Natural killer cell (primary cell): ENCODE results near the gene RAPGEF3. TPM values are rescaled to one million over a fixed set of nuclear protein-coding genes. Genes with fewer than 3 reads are reported as not detected.
A peak's percentile ranks its signal among the peaks of the same experiment; 100 is the strongest.

Experiments used
- ATAC-seq, 3 donors: fragments of 150-1000 bp in 2 of 3; fragments of 200-7000 bp in 1 of 3; cut with Tn5 transposase; 1 replicate in 1 of 3; 2 replicates in 2 of 3; pipeline ENCODE4 v1.10.0; 2021; ENCODE audit warnings: mild to moderate bottlenecking in 2 of 3, moderate library complexity in 2 of 3
- DNase-seq, 2 donors: peaks; one replicate each; pipeline versions ENCODE4 v3.0.0 to v3.0.0-alpha.2; 2013 to 2021; ENCODE audit warnings: mixed read lengths in 1 of 2
- H3K27ac ChIP-seq: one replicate; pipeline ENCODE4 v1.5.1; 2013; ENCODE audit warnings: mild to moderate bottlenecking, low read length
- H3K27me3 ChIP-seq: one replicate; pipeline ENCODE4 v1.6.1; 2013; ENCODE audit warnings: low read length; ENCODE audit not compliant: control insufficient read depth, insufficient read depth
- H3K36me3 ChIP-seq: one replicate; pipeline ENCODE4 v1.6.1; 2013; ENCODE audit warnings: low read length; ENCODE audit not compliant: control insufficient read depth, insufficient read depth
- H3K4me1 ChIP-seq: one replicate; pipeline ENCODE4 v1.6.1; 2013; ENCODE audit warnings: low read length; ENCODE audit not compliant: control insufficient read depth, insufficient read depth
- H3K4me3 ChIP-seq: one replicate; pipeline ENCODE4 v1.5.1; 2013; ENCODE audit warnings: low read length
- H3K9me3 ChIP-seq: one replicate; pipeline ENCODE4 v1.6.1; 2013; ENCODE audit warnings: low read length; ENCODE audit not compliant: control insufficient read depth, insufficient read depth
- H3K27ac Mint-ChIP-seq, 2 donors: one replicate each; pipeline ENCODE4 v1.8.0; 2022; ENCODE audit warnings: mild to moderate bottlenecking in 2 of 2, mixed read lengths in 2 of 2, moderate library complexity in 1 of 2
- H3K27me3 Mint-ChIP-seq, 2 donors: one replicate each; pipeline ENCODE4 v1.8.0; 2022; ENCODE audit warnings: low read depth in 2 of 2, mixed read lengths in 2 of 2
- H3K36me3 Mint-ChIP-seq: one replicate; pipeline ENCODE4 v1.8.0; 2022; ENCODE audit warnings: mixed read lengths
- H3K4me1 Mint-ChIP-seq, 2 donors: one replicate each; pipeline ENCODE4 v1.8.0; 2022; ENCODE audit warnings: mixed read lengths in 2 of 2
- H3K4me3 Mint-ChIP-seq: one replicate; pipeline ENCODE4 v1.8.0; 2022; ENCODE audit warnings: mild to moderate bottlenecking, moderate library complexity, mixed read lengths
- H3K9me3 Mint-ChIP-seq, 2 donors: one replicate each; pipeline ENCODE4 v1.8.0; 2022; ENCODE audit warnings: mixed read lengths in 2 of 2
- CTCF ChIP-seq: fragments of 200-600 bp; IDR thresholded peaks from one replicate; pipeline ENCODE4 v1.8.0; 2022; ENCODE audit warnings: antibody characterized with exemption
- WGBS: methylation state at CpG from one replicate; pipeline ENCODE4 v1.1.7; 2013; ENCODE audit warnings: missing lambda C conversion rate; ENCODE audit not compliant: insufficient coverage; 5-methylcytosine and 5-hydroxymethylcytosine counted together
- intact Hi-C: fragments of 100-400 bp; cut with micrococcal nuclease; formaldehyde crosslinking; loops from one replicate; pipeline ENCODE4 v1.14.2; 2022
- total RNA-seq, 4 donors: library from RNA; stranded (reverse); fragments of 120-200 nt in 1 of 4; gene quantifications; one replicate each; pipeline versions ENCODE4 v1.2.3 to v1.2.4, GENCODE V29; 2013 to 2022

The RAPGEF3 gene
- total RNA-seq, 3 donors from 2014 or later (not counting 1 experiment from before 2014, with no cell fraction given) = 0.23 to 0.73 (median 0.49) TPM

GRCh38 chr12:47705566-47706425 lies 52.9 kb downstream of the RAPGEF3 start, which contains the start of gene RPAP3:
Gene RPAP3, minus strand, starts transcription at chr12:47706030. Its CDS starts 3,190 bp downstream, at chr12:47702840.
- peaks cover 27% of the 10 kb centered on the region for H3K4me1 ChIP-seq
- no peaks in the 10 kb centered on the region for H3K27me3 Mint-ChIP-seq
- H3K4me3 Mint-ChIP-seq = peak within 1 kb of the TSS; percentile 99
- peak; percentile 51 for TF ChIP-seq CTCF
- peak within 1 kb of the TSS; percentile 80 for H3K4me3 ChIP-seq
- peak within 1 kb of the TSS; percentile 84 for H3K27ac ChIP-seq
- intact Hi-C loops = loop anchor here (2.0 to 10.0 kb wide), 5 partner anchors 107 to 1713 kb away; partner anchors contain the start of genes CCNT1, SCAF11 and SLC38A2
- H3K27ac Mint-ChIP-seq = peak within 1 kb of the TSS; percentile 96 to 98
- H3K36me3 ChIP-seq = peaks cover 7% of the 10 kb centered on the region
- H3K9me3 Mint-ChIP-seq = no peaks in the 10 kb centered on the region
- no peaks in the 10 kb centered on the region for H3K9me3 ChIP-seq
- DNase-seq (peak; percentile 97 to 98), ATAC-seq (peak; percentile 90 to 98 (median 92))
- peaks cover 52 to 60% of the 10 kb centered on the region in 2 donors for H3K4me1 Mint-ChIP-seq
- no peaks in the 10 kb centered on the region for H3K36me3 Mint-ChIP-seq
- WGBS = under 1% methylated on average over 66 of the region's 66 CpGs
- H3K27me3 ChIP-seq = no peaks in the 10 kb centered on the region

DNA sequence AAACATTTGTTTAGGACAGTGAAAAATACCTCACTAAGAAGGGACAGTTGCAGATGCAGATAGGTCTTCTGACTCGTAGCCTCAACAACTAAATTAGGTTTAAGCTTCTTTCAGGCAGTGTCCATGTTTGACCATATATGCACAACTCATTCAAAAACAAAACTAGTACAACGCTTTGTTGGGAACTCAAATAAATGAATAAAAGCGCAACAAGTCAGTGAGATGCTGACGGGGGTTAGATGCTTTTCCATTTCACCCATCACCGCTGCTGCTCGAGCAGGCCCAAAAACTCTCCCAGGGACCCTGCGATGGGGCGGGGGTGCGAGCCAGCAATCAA lies 53.5 kb downstream of the RAPGEF3 start:
- peaks cover 52 to 59% of the 10 kb centered on the region in 2 donors for H3K4me1 Mint-ChIP-seq
- Histone ChIP-seq H3K4me1 (peaks cover 27% of the 10 kb centered on the region), H3K4me3 (peak overlapping the region; percentile 80), H3K9me3 (no peaks in the 10 kb centered on the region), H3K27me3 (no peaks in the 10 kb centered on the region), H3K36me3 (peaks cover 13% of the 10 kb centered on the region), H3K27ac (peak overlapping the region; percentile 84)
- H3K4me3 Mint-ChIP-seq = peak overlapping the region; percentile 99
- intact Hi-C loops = loop anchor here (5.0 to 10.0 kb wide), 4 partner anchors 498 to 1713 kb away; partner anchors contain the start of genes CCNT1, SCAF11 and SLC38A2
- no peak for TF ChIP-seq CTCF
- WGBS = 4% methylated on average over 9 of the region's 9 CpGs
- DNase-seq (no peak), ATAC-seq (no peak)
- H3K27me3 Mint-ChIP-seq = no peaks in the 10 kb centered on the region
- H3K9me3 Mint-ChIP-seq = no peaks in the 10 kb centered on the region
- H3K36me3 Mint-ChIP-seq = no peaks in the 10 kb centered on the region
- H3K27ac Mint-ChIP-seq = peak overlapping the region; percentile 96 to 98

DNA sequence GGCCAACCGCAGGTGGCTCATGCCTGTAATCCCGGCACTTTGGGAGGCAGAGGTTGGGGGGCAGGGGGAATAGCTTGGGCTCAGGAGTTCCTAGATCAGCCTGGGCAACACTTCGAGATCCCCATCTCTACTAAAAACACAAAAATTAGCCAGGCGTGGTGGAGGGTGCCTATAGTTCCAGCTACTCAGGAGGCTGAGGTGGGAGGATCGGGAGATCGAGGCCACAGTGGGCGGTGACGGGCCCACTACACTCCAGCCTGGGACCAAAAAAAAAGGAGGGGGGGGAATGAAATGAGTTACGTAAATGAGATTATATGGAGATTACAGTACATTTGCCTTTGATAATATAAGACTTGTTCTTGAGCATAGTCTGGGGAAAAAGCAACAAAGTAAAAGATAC lies 54.0 kb downstream of the RAPGEF3 start:
- no peak for TF ChIP-seq CTCF
- ATAC-seq (no peak), DNase-seq (no peak)
- Mint-ChIP-seq H3K4me3 (peak overlapping the region; percentile 99), H3K27ac (peak overlapping the region; percentile 96 to 98), H3K9me3 (no peaks in the 10 kb centered on the region), H3K4me1 (peaks cover 50 to 54% of the 10 kb centered on the region in 2 donors), H3K36me3 (no peaks in the 10 kb centered on the region), H3K27me3 (no peaks in the 10 kb centered on the region)
- H3K36me3 ChIP-seq = peaks cover 15% of the 10 kb centered on the region
- no peaks in the 10 kb centered on the region for H3K9me3 ChIP-seq
- WGBS = 98% methylated on average over 8 of the region's 9 CpGs
- H3K27me3 ChIP-seq = no peaks in the 10 kb centered on the region
- intact Hi-C loops = loop anchor here (5.0 to 10.0 kb wide), 4 partner anchors 497 to 1712 kb away; partner anchors contain the start of genes CCNT1, SCAF11 and SLC38A2
- H3K4me3 ChIP-seq = no peak overlapping the region
- H3K27ac ChIP-seq = no peak overlapping the region
- H3K4me1 ChIP-seq = peaks cover 27% of the 10 kb centered on the region
